Naive thymus-derived CD8-positive, alpha-beta T cell (primary cell): ENCODE measurements around the gene LPO. TPM values are rescaled to one million over a fixed set of nuclear protein-coding genes. Genes with fewer than 3 reads are reported as not detected.

Experiments
- ATAC-seq, 2 donors: fragments of 150-1000 bp; cut with Tn5 transposase in 1 of 2; sonication (Bioruptor Pico), chemical (Tn5 transposase) in 1 of 2; 1 replicate in 1 of 2; 2 replicates in 1 of 2; pipeline ENCODE4 v1.10.0; 2021; ENCODE audit warnings: mild to moderate bottlenecking in 2 of 2, moderate library complexity in 2 of 2
- POLR2A ChIA-PET: fragments of 350-600 bp; sonication (Branson Sonifier 250); formaldehyde crosslinking; loops from one replicate; lab custom pipeline; 2021; ENCODE audit warnings: antibody characterized with exemption; lab: Charles Lee
- DNase-seq, 10 donors: peaks; one replicate each; pipeline versions ENCODE4 v3.0.0 to v3.0.0-alpha.2; 2020 to 2022
- H3K27ac Mint-ChIP-seq, 10 donors: one replicate each; pipeline ENCODE4 v1.8.0; 2020 to 2022; ENCODE audit warnings: mild to moderate bottlenecking in 10 of 10, mixed read lengths in 10 of 10, moderate library complexity in 4 of 10, inconsistent platforms in 1 of 10
- H3K27me3 Mint-ChIP-seq, 5 donors: one replicate each; pipeline ENCODE4 v1.8.0; 2021 to 2022; ENCODE audit warnings: mixed read lengths in 5 of 5
- H3K36me3 Mint-ChIP-seq, 3 donors: one replicate each; pipeline ENCODE4 v1.8.0; 2020 to 2022; ENCODE audit warnings: mixed read lengths in 3 of 3, mild to moderate bottlenecking in 2 of 3, inconsistent platforms in 1 of 3
- H3K4me1 Mint-ChIP-seq, 4 donors: one replicate each; pipeline ENCODE4 v1.8.0; 2021 to 2022; ENCODE audit warnings: mixed read lengths in 4 of 4
- H3K4me3 Mint-ChIP-seq, 10 donors: one replicate each; pipeline ENCODE4 v1.8.0; 2020 to 2022; ENCODE audit warnings: mild to moderate bottlenecking in 10 of 10, mixed read lengths in 10 of 10, moderate library complexity in 6 of 10, inconsistent platforms in 1 of 10
- H3K9me3 Mint-ChIP-seq, 9 donors: one replicate each; pipeline ENCODE4 v1.8.0; 2020 to 2022; ENCODE audit warnings: mixed read lengths in 9 of 9, mild to moderate bottlenecking in 3 of 9, inconsistent platforms in 1 of 9, moderate library complexity in 1 of 9
- polyA plus RNA-seq, 3 donors: library from polyadenylated mRNA; unstranded; fragments of 300-500 nt; fragmentation: Illumina TruSeq; gene quantifications; one replicate each; pipeline ENCODE4 v1.2.3, GENCODE V29; 2021
- total RNA-seq, 8 experiments: library from RNA in 2 of 8; stranded (reverse) in 2 of 8; gene quantifications; one replicate each; pipeline ENCODE4 v1.2.3 and lab custom pipeline; 2021 to 2026

LPO gene
- total and polyA plus RNA-seq, 5 experiments from 2014 or later, result not detected

- no peaks in the 10 kb centered on the region for H3K27me3 Mint-ChIP-seq
Measured at GRCh38 chr17:58207451-58207850, 30.9 kb upstream of the LPO start.

GRCh38 chr17:58208344-58208743 is 30.0 kb upstream of the LPO start:
- Mint-ChIP-seq H3K4me3 (no peak overlapping the region), H3K27me3 (no peaks in the 10 kb centered on the region), H3K9me3 (no peaks in the 10 kb centered on the region), H3K4me1 (peaks cover 0 to 1% (median 0%) of the 10 kb centered on the region in 4 donors), H3K36me3 (peaks cover 8 to 65% (median 13%) of the 10 kb centered on the region in 3 donors), H3K27ac (peak overlapping the region in 1 of 10 donors; percentile 4)
- DNase-seq (no peak), ATAC-seq (no peak)
- POLR2A ChIA-PET, result no interaction called here

More at GRCh38 chr17:58207451-58207850, 30.9 kb upstream of the LPO start:
- DNase-seq (no peak), ATAC-seq (no peak)
- H3K36me3 Mint-ChIP-seq, result peaks cover 8 to 56% (median 10%) of the 10 kb centered on the region in 3 donors
- no peaks in the 10 kb centered on the region for H3K9me3 Mint-ChIP-seq
- POLR2A ChIA-PET, result no interaction called here
- no peak overlapping the region for H3K4me3 Mint-ChIP-seq
- peaks cover 0 to 1% (median 0%) of the 10 kb centered on the region in 4 donors for H3K4me1 Mint-ChIP-seq
- no peak overlapping the region for H3K27ac Mint-ChIP-seq

GRCh38 chr17:58210922-58211321 is 27.5 kb upstream of the LPO start:
- Mint-ChIP-seq H3K36me3 (peaks cover 8 to 77% (median 16%) of the 10 kb centered on the region in 3 donors), H3K4me1 (peaks cover 0 to 1% (median 0%) of the 10 kb centered on the region in 4 donors), H3K27ac (peak overlapping the region in 3 of 10 donors; percentile 27 to 56 (median 37)), H3K27me3 (no peaks in the 10 kb centered on the region), H3K4me3 (no peak overlapping the region), H3K9me3 (no peaks in the 10 kb centered on the region)
- ATAC-seq, result no peak
- no peak for DNase-seq
- POLR2A ChIA-PET, result interaction anchor here (0.6 kb wide), 1 partner anchor 187 kb away, joined by 6 read pairs; no protein-coding TSS in a partner anchor

- no peak overlapping the region for H3K4me3 Mint-ChIP-seq
- H3K27me3 Mint-ChIP-seq, result no peaks in the 10 kb centered on the region
- H3K9me3 Mint-ChIP-seq, result no peaks in the 10 kb centered on the region
- POLR2A ChIA-PET, result interaction anchor here (0.6 kb wide), 1 partner anchor 360 kb away, joined by 5 read pairs; no protein-coding TSS in a partner anchor
- DNase-seq (no peak), ATAC-seq (no peak)
- H3K36me3 Mint-ChIP-seq, result peaks cover 0 to 50% (median 7%) of the 10 kb centered on the region in 3 donors
- H3K27ac Mint-ChIP-seq, result peak overlapping the region in 1 of 10 donors; percentile 36
- peaks cover 7 to 25% (median 18%) of the 10 kb centered on the region in 4 donors for H3K4me1 Mint-ChIP-seq
Measured at GRCh38 chr17:58215685-58216084, 22.7 kb upstream of the LPO start.

- H3K27ac Mint-ChIP-seq, result peak overlapping the region; percentile 11 to 97 (median 58)
- H3K9me3 Mint-ChIP-seq, result no peaks in the 10 kb centered on the region
- H3K4me3 Mint-ChIP-seq, result peak overlapping the region in 8 of 10 donors; percentile 29 to 84 (median 56)
- POLR2A ChIA-PET, result interaction anchor here (2.1 kb wide), 1 partner anchor 367 kb away, joined by 10 read pairs; the partner anchor contains the start of gene MRPS23
- DNase-seq (no peak), ATAC-seq (no peak)
- H3K27me3 Mint-ChIP-seq, result no peaks in the 10 kb centered on the region
- peaks cover 9 to 32% (median 24%) of the 10 kb centered on the region in 4 donors for H3K4me1 Mint-ChIP-seq
- H3K36me3 Mint-ChIP-seq, result peaks cover 0 to 31% (median 6%) of the 10 kb centered on the region in 3 donors
Measured at GRCh38 chr17:58217766-58218165, 20.6 kb upstream of the LPO start.

GRCh38 chr17:58219007-58219788 is 19.2 kb upstream of the LPO start, which contains the start of gene MKS1:
Gene MKS1, minus strand, starts transcription at chr17:58219255. Its CDS starts 25 bp downstream, at chr17:58219230.
- POLR2A ChIA-PET, result interaction anchor here (0.7 to 2.5 kb wide), 12 partner anchors 10 to 413 kb away, joined by 3 to 14 read pairs (median 6); partner anchors contain the start of genes MRPS23, SRSF1 and SUPT4H1
- Mint-ChIP-seq H3K27me3 (peaks cover 0 to 6% (median 2%) of the 10 kb centered on the region in 5 donors), H3K4me1 (peaks cover 9 to 32% (median 24%) of the 10 kb centered on the region in 4 donors), H3K4me3 (peak within 1 kb of the TSS; percentile 84 to 94 (median 91)), H3K9me3 (no peaks in the 10 kb centered on the region), H3K27ac (peak within 1 kb of the TSS; percentile 94 to 98 (median 97)), H3K36me3 (peaks cover 0 to 18% (median 4%) of the 10 kb centered on the region in 3 donors)
- ATAC-seq (peak; percentile 95), DNase-seq (peak; percentile 91 to 97 (median 95))

GRCh38 chr17:58219789-58220183 is 18.6 kb upstream of the LPO start:
- Mint-ChIP-seq H3K27ac (peak overlapping the region; percentile 94 to 98 (median 97)), H3K9me3 (no peaks in the 10 kb centered on the region), H3K36me3 (peaks cover 0 to 14% (median 4%) of the 10 kb centered on the region in 3 donors), H3K27me3 (peaks cover 0 to 12% (median 6%) of the 10 kb centered on the region in 5 donors), H3K4me3 (peak overlapping the region; percentile 84 to 94 (median 91)), H3K4me1 (peaks cover 9 to 32% (median 24%) of the 10 kb centered on the region in 4 donors)
- DNase-seq, result no peak
- no peak for ATAC-seq
- POLR2A ChIA-PET, result interaction anchor here (0.8 to 2.5 kb wide), 9 partner anchors 9 to 369 kb away, joined by 3 to 14 read pairs (median 7); partner anchors contain the start of genes MRPS23 and SRSF1

- H3K9me3 Mint-ChIP-seq, result no peaks in the 10 kb centered on the region
- H3K27ac Mint-ChIP-seq, result no peak overlapping the region
- H3K27me3 Mint-ChIP-seq, result peaks cover 9 to 29% (median 19%) of the 10 kb centered on the region in 5 donors
- H3K4me1 Mint-ChIP-seq, result peaks cover 4 to 16% (median 12%) of the 10 kb centered on the region in 4 donors
- DNase-seq, result no peak
- ATAC-seq, result no peak
- H3K36me3 Mint-ChIP-seq, result no peaks in the 10 kb centered on the region
- no peak overlapping the region for H3K4me3 Mint-ChIP-seq
- POLR2A ChIA-PET, result no interaction called here
Measured at GRCh38 chr17:58224315-58224714, 14.1 kb upstream of the LPO start.

- peaks cover 0 to 6% (median 0%) of the 10 kb centered on the region in 4 donors for H3K4me1 Mint-ChIP-seq
- no peak overlapping the region for H3K4me3 Mint-ChIP-seq
- no peak for ATAC-seq
- no peak overlapping the region for H3K27ac Mint-ChIP-seq
- no peaks in the 10 kb centered on the region for H3K9me3 Mint-ChIP-seq
- H3K36me3 Mint-ChIP-seq, result no peaks in the 10 kb centered on the region
- POLR2A ChIA-PET, result no interaction called here
- H3K27me3 Mint-ChIP-seq, result peaks cover 10 to 29% (median 20%) of the 10 kb centered on the region in 5 donors
- DNase-seq, result no peak
Measured at GRCh38 chr17:58227733-58228132, 10.7 kb upstream of the LPO start.

- ATAC-seq (no peak), DNase-seq (no peak)
- no peak overlapping the region for H3K4me3 Mint-ChIP-seq
- peaks cover 10 to 28% (median 22%) of the 10 kb centered on the region in 5 donors for H3K27me3 Mint-ChIP-seq
- H3K27ac Mint-ChIP-seq, result no peak overlapping the region
- H3K4me1 Mint-ChIP-seq, result peaks cover 0 to 12% (median 0%) of the 10 kb centered on the region in 4 donors
- POLR2A ChIA-PET, result interaction anchor here (0.7 kb wide), 1 partner anchor 9 kb away, joined by 4 read pairs; the partner anchor contains the start of gene MKS1
- H3K36me3 Mint-ChIP-seq, result no peaks in the 10 kb centered on the region
- no peaks in the 10 kb centered on the region for H3K9me3 Mint-ChIP-seq
Measured at GRCh38 chr17:58228679-58229078, 9.7 kb upstream of the LPO start.

GRCh38 chr17:58229384-58229783 is 9.0 kb upstream of the LPO start:
- Mint-ChIP-seq H3K27ac (no peak overlapping the region), H3K27me3 (peaks cover 9 to 25% (median 18%) of the 10 kb centered on the region in 5 donors), H3K9me3 (no peaks in the 10 kb centered on the region), H3K36me3 (no peaks in the 10 kb centered on the region), H3K4me3 (no peak overlapping the region), H3K4me1 (peaks cover 0 to 13% (median 0%) of the 10 kb centered on the region in 4 donors)
- POLR2A ChIA-PET, result interaction anchor here (0.7 kb wide), 1 partner anchor 10 kb away, joined by 4 read pairs; the partner anchor contains the start of gene MKS1
- DNase-seq (no peak), ATAC-seq (no peak)

GRCh38 chr17:58229881-58230280 is 8.5 kb upstream of the LPO start:
- DNase-seq (no peak), ATAC-seq (no peak)
- POLR2A ChIA-PET, result interaction anchor here (0.7 kb wide), 1 partner anchor 138 kb away, joined by 7 read pairs; no protein-coding TSS in a partner anchor
- Mint-ChIP-seq H3K27me3 (peaks cover 8 to 24% (median 16%) of the 10 kb centered on the region in 5 donors), H3K4me1 (peaks cover 0 to 13% (median 0%) of the 10 kb centered on the region in 4 donors), H3K36me3 (no peaks in the 10 kb centered on the region), H3K4me3 (no peak overlapping the region), H3K9me3 (no peaks in the 10 kb centered on the region), H3K27ac (no peak overlapping the region)
